Tibial nerve (tissue), 3 donors: ENCODE data around the gene NUCKS1.

ENCODE experiments used
- CTCF ChIP-seq, 5 experiments: fragments of 200-600 bp in 3 of 5; fragments of 450-650 bp in 2 of 5; sonication (generic) in 3 of 5; IDR thresholded peaks; one replicate each; pipeline ENCODE4 v1.5.1; 2016 to 2019; ENCODE audit warnings: antibody characterized with exemption in 5 of 5, mild to moderate bottlenecking in 3 of 5, moderate library complexity in 2 of 5
- POLR2A ChIP-seq, 2 donors: fragments of 450-650 bp; IDR thresholded peaks; one replicate each; pipeline ENCODE4 v1.6.1; 2017; ENCODE audit warnings: antibody characterized with exemption in 2 of 2, mild to moderate bottlenecking in 2 of 2, moderate library complexity in 2 of 2

- no peak for TF ChIP-seq POLR2A (IDR thresholded peaks at IDR 0.05)
- TF ChIP-seq CTCF (IDR thresholded peaks at IDR 0.05): no peak
Measured at GRCh38 chr1:205680073-205680851, 69.7 kb downstream of the NUCKS1 start, which contains the start of gene SLC45A3.
